NCI-H1417 treated with DMSO at 0.1 percent for 48 hours (cell line): Measurements from ENCODE around the gene STAC.

Experiments used
- DNase-seq: peaks from one replicate; lab custom pipeline; 2025; lab: John Stamatoyannopoulos, UW

Gene STAC

GRCh38 chr3:36595511-36595910, 215.2 kb downstream of the STAC start:
- DNase-seq, result no peak

GRCh38 chr3:36596419-36596818, 216.1 kb downstream of the STAC start:
- no peak for DNase-seq

GRCh38 chr3:36597422-36597821, 217.1 kb downstream of the STAC start:
- no peak for DNase-seq
